OCI-LY7 (cell line): Measurements from ENCODE around the gene ZC3H12D. TPM values are rescaled to one million over a fixed set of nuclear protein-coding genes. Genes with fewer than 3 reads are reported as not detected.
A peak's percentile ranks its signal among the peaks of the same experiment; 100 is the strongest.

ENCODE experiments used
- Bru-seq: library from RNA; stranded (reverse); fragments of 400-500 nt; gene quantifications from one replicate; lab custom pipeline; 2021; lab: Mats Ljungman, UMichigan
- BruChase-seq, 2 experiments: library from RNA; stranded (reverse); fragments of 400-500 nt; gene quantifications; one replicate each; lab custom pipeline; 2021; lab: Mats Ljungman, UMichigan
- BruUV-seq: library from RNA; stranded (reverse); fragments of 400-500 nt; replicated peaks from 2 replicates; lab custom pipeline; 2021; lab: Mats Ljungman, UMichigan
- CTCF ChIA-PET: fragments of 300-600 bp; sonication (Branson Sonifier 250); formaldehyde crosslinking; loops from one replicate; lab custom pipeline; 2022; ENCODE audit warnings: antibody characterized with exemption; ENCODE audit not compliant: unreplicated experiment; lab: Charles Lee
- POLR2A ChIA-PET: fragments of 300-600 bp; sonication (Branson Sonifier 250); formaldehyde crosslinking; loops from one replicate; lab custom pipeline; 2022; ENCODE audit warnings: antibody characterized with exemption; lab: Charles Lee
- DNase-seq: peaks from one replicate; pipeline ENCODE4 v3.0.0-alpha.2; 2015; ENCODE audit warnings: low spot score
- H2AFZ ChIP-seq: fragments of 200-600 bp; sonication (generic), shearing (Covaris generic); 2 replicates; pipeline ENCODE4 v1.6.1; 2014; ENCODE audit warnings: mild to moderate bottlenecking, antibody characterized with exemption, low read length, moderate library complexity
- H3K27ac ChIP-seq: fragments of 200-600 bp; sonication (generic); 2 replicates; pipeline ENCODE4 v1.5.1; 2014; ENCODE audit warnings: mixed run types, low read depth, mild to moderate bottlenecking, moderate library complexity, low read length, inconsistent platforms; ENCODE audit not compliant: poor library complexity, severe bottlenecking
- H3K36me3 ChIP-seq: fragments of 200-600 bp; sonication (generic); 2 replicates; pipeline ENCODE4 v1.6.1; 2014; ENCODE audit warnings: mild to moderate bottlenecking, antibody characterized with exemption, low read length, moderate library complexity, mixed read lengths; ENCODE audit not compliant: insufficient read depth
- H3K4me1 ChIP-seq: fragments of 200-600 bp; sonication (generic); 2 replicates; pipeline ENCODE4 v1.5.1; 2014; ENCODE audit warnings: mild to moderate bottlenecking, low read length; ENCODE audit not compliant: insufficient read depth, poor library complexity, severe bottlenecking
- H3K4me2 ChIP-seq: fragments of 200-600 bp; sonication (generic); 2 replicates; pipeline ENCODE4 v1.6.1; 2014; ENCODE audit warnings: mild to moderate bottlenecking, low read length
- H3K4me3 ChIP-seq: fragments of 200-600 bp; sonication (generic); 2 replicates; pipeline ENCODE4 v1.5.1; 2014; ENCODE audit warnings: mild to moderate bottlenecking, low read depth, low read length; ENCODE audit not compliant: poor library complexity, severe bottlenecking
- H3K79me2 ChIP-seq: fragments of 200-600 bp; sonication (generic); 2 replicates; pipeline ENCODE4 v1.6.1; 2016; ENCODE audit warnings: low read depth, mild to moderate bottlenecking, low read length, moderate library complexity, mixed read lengths; ENCODE audit not compliant: insufficient read depth
- H3K9me2 ChIP-seq: fragments of 200-600 bp; sonication (generic); 2 replicates; pipeline ENCODE4 v1.6.1; 2016; ENCODE audit warnings: mild to moderate bottlenecking, low read length, mixed read lengths; ENCODE audit not compliant: insufficient read depth
- H3K9me3 ChIP-seq: fragments of 200-600 bp; sonication (generic); 2 replicates; pipeline ENCODE4 v1.6.1; 2014; ENCODE audit warnings: mild to moderate bottlenecking, mixed run types, low read length, mixed read lengths
- H4K20me1 ChIP-seq: fragments of 200-600 bp; sonication (generic); 2 replicates; pipeline ENCODE4 v1.6.1; 2014; ENCODE audit warnings: mild to moderate bottlenecking, antibody characterized with exemption, low read length, moderate library complexity, mixed read lengths; ENCODE audit not compliant: insufficient read depth
- EZH2phosphoT487 ChIP-seq: fragments of 200-600 bp; sonication (generic); IDR thresholded peaks from 2 replicates; pipeline ENCODE4 v1.6.1; 2018; ENCODE audit warnings: low read depth, borderline replicate concordance, mild to moderate bottlenecking, mixed run types, antibody characterized with exemption, low read length, moderate library complexity, mixed read lengths
- intact Hi-C: fragments of 100-400 bp; cut with micrococcal nuclease; formaldehyde crosslinking; loops from one replicate; pipeline ENCODE4 v1.10.0; 2022; ENCODE audit not compliant: unreplicated experiment
- long read RNA-seq: library from polyadenylated mRNA; stranded (forward); transcript quantifications from one replicate; pipeline ENCODE4 v2.0.0, GENCODE V29; 2022
- total RNA-seq, 2 experiments: library from RNA; depleted of rRNA in 1 of 2; stranded (reverse); fragments of >200 nt in 1 of 2; shearing (Covaris generic) in 1 of 2; gene quantifications; 2 replicates each; pipeline ENCODE4 v1.2.3, GENCODE V29; 2014 to 2022
- TF ChIP-seq, protein P1 (sequence below): fragments of 200-600 bp; sonication (generic); conservative IDR thresholded peaks from 2 replicates; pipeline ENCODE4 v1.5.1; 2014; ENCODE audit warnings: mild to moderate bottlenecking, antibody characterized with exemption, low read length, moderate library complexity, mixed read lengths

The ZC3H12D gene
- total RNA-seq (2014; rRNA removed; shearing (Covaris generic)) (12.8 and 14.0 TPM in 2 replicates), total RNA-seq (2022) (14.8 and 22.6 TPM in 2 replicates), Bru-seq, nascent RNA (percentile 71 among the genes with signal in this experiment), BruChase-seq, experiment 1, labeled RNA remaining after a 6-hour chase (percentile 62 among the genes with signal in this experiment), BruChase-seq, experiment 2, labeled RNA remaining after a 2-hour chase (percentile 69 among the genes with signal in this experiment)
- long read RNA-seq, partial matches to known transcripts, result 5 of 8 reads
- long read RNA-seq, other reads (novel, unspliced or antisense), result 3 of 8 reads

GRCh38 chr6:149484733-149485700, at the start of gene ZC3H12D:
Gene ZC3H12D, minus strand, starts transcription at chr6:149485014. Its CDS starts 10,471 bp downstream, at chr6:149474543.
- H3K27ac ChIP-seq, result peak within 1 kb of the TSS; percentile 99
- peaks cover 3% of the 10 kb centered on the region; the same call in 1 of the 2 replicates for H3K36me3 ChIP-seq
- peak; percentile 83 for DNase-seq
- H3K9me2 ChIP-seq, result no peaks in the 10 kb centered on the region
- peak within 1 kb of the TSS; percentile 74 for H3K4me3 ChIP-seq
- CTCF ChIA-PET, result interaction anchor here (0.6 to 2.1 kb wide), 6 partner anchors 11 to 692 kb away, joined by 3 to 6 read pairs (median 4); no protein-coding TSS in a partner anchor
- H3K79me2 ChIP-seq, result peaks cover 19% of the 10 kb centered on the region
- POLR2A ChIA-PET, result interaction anchor here (0.5 to 4.6 kb wide), 14 partner anchors 19 to 419 kb away, joined by 3 to 16 read pairs (median 4); partner anchors contain the start of gene PCMT1
- TF ChIP-seq EZH2phosphoT487, result no peak
- TF ChIP-seq, protein P1, sequence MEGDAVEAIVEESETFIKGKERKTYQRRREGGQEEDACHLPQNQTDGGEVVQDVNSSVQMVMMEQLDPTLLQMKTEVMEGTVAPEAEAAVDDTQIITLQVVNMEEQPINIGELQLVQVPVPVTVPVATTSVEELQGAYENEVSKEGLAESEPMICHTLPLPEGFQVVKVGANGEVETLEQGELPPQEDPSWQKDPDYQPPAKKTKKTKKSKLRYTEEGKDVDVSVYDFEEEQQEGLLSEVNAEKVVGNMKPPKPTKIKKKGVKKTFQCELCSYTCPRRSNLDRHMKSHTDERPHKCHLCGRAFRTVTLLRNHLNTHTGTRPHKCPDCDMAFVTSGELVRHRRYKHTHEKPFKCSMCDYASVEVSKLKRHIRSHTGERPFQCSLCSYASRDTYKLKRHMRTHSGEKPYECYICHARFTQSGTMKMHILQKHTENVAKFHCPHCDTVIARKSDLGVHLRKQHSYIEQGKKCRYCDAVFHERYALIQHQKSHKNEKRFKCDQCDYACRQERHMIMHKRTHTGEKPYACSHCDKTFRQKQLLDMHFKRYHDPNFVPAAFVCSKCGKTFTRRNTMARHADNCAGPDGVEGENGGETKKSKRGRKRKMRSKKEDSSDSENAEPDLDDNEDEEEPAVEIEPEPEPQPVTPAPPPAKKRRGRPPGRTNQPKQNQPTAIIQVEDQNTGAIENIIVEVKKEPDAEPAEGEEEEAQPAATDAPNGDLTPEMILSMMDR, result peak; percentile 75
- no TSS peak for BruUV-seq
- peak within 1 kb of the TSS; percentile 87 for H3K4me2 ChIP-seq
- no peaks in the 10 kb centered on the region for H3K9me3 ChIP-seq
- peaks cover 52% of the 10 kb centered on the region for H3K4me1 ChIP-seq
- intact Hi-C loops, result no loop called here
- no peaks in the 10 kb centered on the region for H4K20me1 ChIP-seq
- H2AFZ ChIP-seq, result peak within 1 kb of the TSS; percentile 96

- Histone ChIP-seq H3K4me3 (no peak overlapping the region), H3K4me2 (no peak overlapping the region), H3K9me2 (no peaks in the 10 kb centered on the region), H4K20me1 (no peaks in the 10 kb centered on the region), H3K79me2 (no peaks in the 10 kb centered on the region), H3K9me3 (no peaks in the 10 kb centered on the region), H2AFZ (no peak overlapping the region), H3K27ac (no peak overlapping the region), H3K4me1 (no peaks in the 10 kb centered on the region), H3K36me3 (peaks cover 87% of the 10 kb centered on the region)
- no peak for DNase-seq
- ChIA-PET POLR2A (no interaction called here), CTCF (no interaction called here)
- intact Hi-C loops, result no loop called here
- TF ChIP-seq EZH2phosphoT487, result no peak
- TF ChIP-seq, protein P1, result no peak
- BruUV-seq, result no TSS peak
These were observed 44.8 kb upstream of the ZC3H12D start for GRCh38 chr6:149529650-149530049.
